ENCODE data around the gene HPS4.
"Not testable (repeated sequence)": the region's sequence is repeated elsewhere in the genome, so short reads cannot be mapped to it uniquely, and the experiment has no call there.

HPS4 gene

DNA sequence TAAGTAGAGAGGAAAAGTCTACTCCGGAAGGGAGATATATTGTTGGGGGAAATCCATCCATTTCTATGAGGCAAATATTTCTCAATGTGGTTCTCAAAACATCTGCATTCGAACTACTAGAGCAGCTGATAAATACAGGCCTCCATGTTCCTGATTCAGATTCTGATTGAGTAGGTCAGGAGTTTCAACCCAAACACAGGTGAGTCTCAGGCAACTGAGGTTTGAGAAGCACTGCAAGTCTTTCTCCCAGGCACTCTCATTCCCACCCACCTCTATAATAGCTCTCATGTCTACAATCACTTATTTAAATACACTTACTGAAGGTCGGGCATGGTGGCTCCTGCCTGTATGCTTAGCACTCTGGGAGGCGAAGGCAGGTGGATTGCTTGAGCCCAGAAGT lies 69.2 kb downstream of the HPS4 start:
- DNase-seq (no peak), ATAC-seq (replicated peaks) (no peak)
- Mint-ChIP-seq H3K27me3 (peaks cover 19 to 23% of the 10 kb centered on the region in 2 donors), H3K9me3 (no peaks in the 10 kb centered on the region), H3K4me3 (no peak overlapping the region), H3K4me1 (no peaks in the 10 kb centered on the region), H3K36me3 (no peaks in the 10 kb centered on the region), H3K27ac (no peak overlapping the region)

GRCh38 chr22:26410386-26410785 lies 73.2 kb downstream of the HPS4 start:
- H3K4me1 Mint-ChIP-seq = peaks cover 0 to 2% of the 10 kb centered on the region in 2 donors
- DNase-seq = no peak
- H3K27me3 Mint-ChIP-seq = peaks cover 4 to 9% of the 10 kb centered on the region in 2 donors
- no peak overlapping the region for H3K27ac Mint-ChIP-seq
- H3K9me3 Mint-ChIP-seq = no peaks in the 10 kb centered on the region
- no peak for ATAC-seq (replicated peaks)
- H3K36me3 Mint-ChIP-seq = no peaks in the 10 kb centered on the region
- no peak overlapping the region for H3K4me3 Mint-ChIP-seq

DNA sequence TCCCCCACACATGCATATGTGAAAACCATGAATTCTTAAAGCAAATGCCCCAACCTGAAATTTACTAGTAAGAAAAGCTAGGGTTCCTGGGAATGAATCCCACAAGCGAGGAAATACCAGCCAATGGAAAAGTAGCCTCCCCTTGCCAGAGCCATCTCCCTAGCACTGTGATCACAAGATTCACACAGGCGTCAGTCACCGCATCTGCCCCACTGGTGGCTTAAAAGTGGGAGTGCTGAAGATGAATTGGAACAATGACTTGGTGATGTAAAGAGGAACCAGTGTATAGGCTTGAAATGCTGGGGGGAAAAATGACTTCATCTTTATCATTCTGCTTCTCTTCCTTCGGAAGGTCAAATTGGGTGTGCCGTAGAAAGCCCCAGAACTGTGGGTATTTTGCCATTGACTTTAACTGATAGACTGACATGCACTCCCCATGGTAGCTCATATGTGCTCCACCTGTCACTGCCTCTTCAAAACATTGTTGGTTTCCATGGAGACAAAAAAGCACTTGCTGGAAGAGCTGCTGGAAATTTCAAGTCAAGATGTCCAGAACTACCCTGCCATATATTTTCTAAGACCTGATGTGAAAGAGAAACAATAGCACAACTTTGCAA lies 73.8 kb downstream of the HPS4 start:
- ATAC-seq (replicated peaks) (peak in 1 of 2 donors; percentile 14), DNase-seq (no peak)
- H3K9me3 Mint-ChIP-seq = no peaks in the 10 kb centered on the region
- no peak overlapping the region for H3K27ac Mint-ChIP-seq
- H3K4me3 Mint-ChIP-seq = no peak overlapping the region
- no peaks in the 10 kb centered on the region for H3K36me3 Mint-ChIP-seq
- peaks cover 4 to 8% of the 10 kb centered on the region in 2 donors for H3K27me3 Mint-ChIP-seq
- peaks cover 3 to 4% of the 10 kb centered on the region in 2 donors for H3K4me1 Mint-ChIP-seq

DNA sequence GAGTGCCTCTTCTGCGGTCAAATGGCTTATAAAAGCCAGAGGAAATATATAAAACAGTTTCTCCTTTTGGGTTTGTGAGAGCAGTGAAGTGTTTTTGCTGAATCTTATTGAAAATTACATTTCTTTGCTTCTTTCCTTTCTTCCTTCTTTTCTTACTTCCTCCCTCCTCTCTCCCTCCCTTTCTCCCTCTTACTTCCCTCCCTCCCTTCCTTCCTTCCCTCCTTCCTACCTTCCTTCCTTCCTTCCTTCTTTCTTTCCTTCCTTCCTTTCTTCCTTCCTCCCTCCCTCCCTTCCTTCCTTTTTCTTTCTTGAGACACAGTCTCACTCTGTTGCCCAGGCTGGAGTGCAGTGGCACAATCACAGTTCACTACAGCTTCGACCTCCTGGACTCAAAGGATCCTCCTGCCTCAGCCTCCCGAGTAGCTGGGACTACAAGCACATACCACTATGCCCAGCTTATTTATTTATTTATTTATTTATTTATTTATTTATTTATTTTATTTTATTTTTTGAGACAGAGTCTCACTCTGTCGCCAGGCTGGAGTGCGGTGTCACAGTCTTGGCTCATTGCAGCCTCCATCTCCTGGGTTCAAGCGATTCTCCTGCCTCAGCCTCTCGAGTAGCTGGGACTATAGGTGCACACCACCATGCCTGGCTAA lies 74.9 kb downstream of the HPS4 start:
- not testable (repeated sequence) for H3K4me3 Mint-ChIP-seq; H3K27ac Mint-ChIP-seq; H3K36me3 Mint-ChIP-seq; DNase-seq; H3K9me3 Mint-ChIP-seq; H3K27me3 Mint-ChIP-seq; ATAC-seq (replicated peaks)
- peaks cover 11 to 13% of the 10 kb centered on the region in 2 donors for H3K4me1 Mint-ChIP-seq

GRCh38 chr22:26406118-26406517 lies 77.5 kb downstream of the HPS4 start:
- H3K27me3 Mint-ChIP-seq = peaks cover 4 to 20% of the 10 kb centered on the region in 2 donors
- no peaks in the 10 kb centered on the region for H3K36me3 Mint-ChIP-seq
- peaks cover 15 to 20% of the 10 kb centered on the region in 2 donors for H3K4me1 Mint-ChIP-seq
- H3K9me3 Mint-ChIP-seq = no peaks in the 10 kb centered on the region
- H3K27ac Mint-ChIP-seq = no peak overlapping the region
- DNase-seq (no peak), ATAC-seq (replicated peaks) (no peak)
- H3K4me3 Mint-ChIP-seq = no peak overlapping the region

- Mint-ChIP-seq H3K27me3 (peaks cover 4 to 17% of the 10 kb centered on the region in 2 donors), H3K36me3 (no peaks in the 10 kb centered on the region), H3K4me1 (peaks cover 15 to 20% of the 10 kb centered on the region in 2 donors), H3K4me3 (peak overlapping the region; percentile 46 to 59), H3K27ac (no peak overlapping the region), H3K9me3 (no peaks in the 10 kb centered on the region)
- DNase-seq (no peak), ATAC-seq (replicated peaks) (peak; percentile 51 to 73)
Measured at GRCh38 chr22:26404851-26405421, 78.6 kb downstream of the HPS4 start.

- no peak for ATAC-seq (replicated peaks)
- H3K27me3 Mint-ChIP-seq = peaks cover 0 to 12% of the 10 kb centered on the region in 2 donors
- no peaks in the 10 kb centered on the region for H3K9me3 Mint-ChIP-seq
- H3K36me3 Mint-ChIP-seq = no peaks in the 10 kb centered on the region
- H3K27ac Mint-ChIP-seq = no peak overlapping the region
- DNase-seq = no peak
- H3K4me3 Mint-ChIP-seq = no peak overlapping the region
- peaks cover 15 to 25% of the 10 kb centered on the region in 2 donors for H3K4me1 Mint-ChIP-seq
Measured at GRCh38 chr22:26401726-26402125, 81.9 kb downstream of the HPS4 start.
